ENCODE measurements around the gene RABL3. TPM values are rescaled to one million over a fixed set of nuclear protein-coding genes. Genes with fewer than 3 reads are reported as not detected.
"Not testable (repeated sequence)": the region's sequence is repeated elsewhere in the genome, so short reads cannot be mapped to it uniquely, and the experiment has no call there.

RABL3 gene
- total and polyA plus RNA-seq, 8 donors, result 2.0 to 27.7 (median 9.4) TPM

- Histone ChIP-seq H3K9me3 (no peaks in the 10 kb centered on the region), H3K27ac (no peak overlapping the region), H3K4me1 (peaks cover 0 to 38% (median 10%) of the 10 kb centered on the region in 4 donors), H3K4me3 (no peak overlapping the region), H3K36me3 (peaks cover 0 to 9% (median 3%) of the 10 kb centered on the region in 4 donors), H3K27me3 (no peaks in the 10 kb centered on the region)
- no peak for DNase-seq
- TF ChIP-seq EP300 (IDR thresholded peaks at IDR 0.05) (no peak), POLR2AphosphoS5 (IDR thresholded peaks at IDR 0.05) (no peak), CTCF (IDR thresholded peaks at IDR 0.05) (no peak), POLR2A (IDR thresholded peaks at IDR 0.05) (no peak)
- 74 to 97% (median 86%) methylated on average over 1 of the region's 1 CpG for WGBS, 5 donors
- intact Hi-C loops (cut with DNase I; ENCODE audit: low total_unique reads), result no loop called here
These were observed 20.3 kb upstream of the RABL3 start for GRCh38 chr3:120762615-120763014.

GRCh38 chr3:120758551-120758950, 16.2 kb upstream of the RABL3 start:
- DNase-seq; H3K27me3 ChIP-seq; H3K4me1 ChIP-seq; H3K4me3 ChIP-seq; H3K9me3 ChIP-seq; H3K27ac ChIP-seq; intact Hi-C loops (cut with DNase I; ENCODE audit: low total_unique reads): not testable (repeated sequence)
- H3K36me3 ChIP-seq, result peaks cover 0 to 16% (median 9%) of the 10 kb centered on the region in 4 donors
- WGBS, 5 donors, result 70 to 99% (median 86%) methylated on average over 4 of the region's 4 CpGs

- no peaks in the 10 kb centered on the region for H3K27me3 ChIP-seq
- 83 to 93% (median 88%) methylated on average over 2 of the region's 2 CpGs for WGBS, 5 donors
- H3K4me1 ChIP-seq, result no peaks in the 10 kb centered on the region
- DNase-seq, result no peak
- no peak overlapping the region for H3K27ac ChIP-seq
- TF ChIP-seq POLR2A (IDR thresholded peaks at IDR 0.05) (no peak), POLR2AphosphoS5 (IDR thresholded peaks at IDR 0.05) (no peak)
- H3K4me3 ChIP-seq, result no peak overlapping the region
- intact Hi-C loops (cut with DNase I; ENCODE audit: low total_unique reads), result no loop called here
- peaks cover under 1 to 40% (median 28%) of the 10 kb centered on the region in 4 donors for H3K36me3 ChIP-seq
- no peaks in the 10 kb centered on the region for H3K9me3 ChIP-seq
These were observed 13.7 kb upstream of the RABL3 start for GRCh38 chr3:120756061-120756460.

- Histone ChIP-seq H3K27me3 (no peaks in the 10 kb centered on the region), H3K36me3 (peaks cover 6 to 47% (median 35%) of the 10 kb centered on the region in 4 donors), H3K4me3 (no peak overlapping the region), H3K27ac (no peak overlapping the region), H3K4me1 (no peaks in the 10 kb centered on the region), H3K9me3 (no peaks in the 10 kb centered on the region)
- intact Hi-C loops (cut with DNase I; ENCODE audit: low total_unique reads), result no loop called here
- DNase-seq, result no peak
- TF ChIP-seq CTCF (IDR thresholded peaks at IDR 0.05) (no peak), EP300 (IDR thresholded peaks at IDR 0.05) (no peak), POLR2A (IDR thresholded peaks at IDR 0.05) (no peak), POLR2AphosphoS5 (IDR thresholded peaks at IDR 0.05) (no peak)
These were observed 11.5 kb upstream of the RABL3 start for GRCh38 chr3:120753810-120754209.

GRCh38 chr3:120752865-120753264, 10.5 kb upstream of the RABL3 start:
- Histone ChIP-seq H3K27ac (no peak overlapping the region), H3K4me3 (no peak overlapping the region), H3K9me3 (no peaks in the 10 kb centered on the region), H3K36me3 (peaks cover 6 to 43% (median 32%) of the 10 kb centered on the region in 4 donors), H3K27me3 (no peaks in the 10 kb centered on the region), H3K4me1 (no peaks in the 10 kb centered on the region)
- DNase-seq, result no peak
- intact Hi-C loops (cut with DNase I; ENCODE audit: low total_unique reads), result no loop called here
- 93 to 99% (median 98%) methylated on average over 2 of the region's 2 CpGs for WGBS, 5 donors
- no peak for TF ChIP-seq CTCF (IDR thresholded peaks at IDR 0.05)
- no peak for TF ChIP-seq POLR2AphosphoS5 (IDR thresholded peaks at IDR 0.05)
- TF ChIP-seq EP300 (IDR thresholded peaks at IDR 0.05), result no peak
- no peak for TF ChIP-seq POLR2A (IDR thresholded peaks at IDR 0.05)
